ENCODE data around the gene HSP90AB1.

DNA sequence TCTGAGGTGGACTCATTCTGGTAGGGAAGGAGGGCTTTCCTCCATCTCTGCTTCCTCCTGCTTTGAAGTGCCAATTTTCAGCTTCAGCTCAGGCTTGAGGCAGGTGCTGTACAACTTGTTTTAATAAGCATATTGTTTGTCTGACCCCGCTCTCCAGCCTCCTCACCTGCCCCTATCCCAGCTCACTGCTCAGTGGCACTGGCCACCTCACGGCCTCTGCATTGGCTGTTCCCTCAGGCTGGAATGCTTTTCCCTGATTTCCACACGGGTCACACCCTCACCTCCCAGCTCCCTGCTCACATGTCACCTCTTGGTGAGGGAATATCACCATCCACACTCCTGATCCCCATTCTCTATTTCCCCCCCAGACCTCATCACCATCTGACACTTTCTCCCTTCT, 52.0 kb downstream of the HSP90AB1 start:
- TF ChIP-seq, protein P1, sequence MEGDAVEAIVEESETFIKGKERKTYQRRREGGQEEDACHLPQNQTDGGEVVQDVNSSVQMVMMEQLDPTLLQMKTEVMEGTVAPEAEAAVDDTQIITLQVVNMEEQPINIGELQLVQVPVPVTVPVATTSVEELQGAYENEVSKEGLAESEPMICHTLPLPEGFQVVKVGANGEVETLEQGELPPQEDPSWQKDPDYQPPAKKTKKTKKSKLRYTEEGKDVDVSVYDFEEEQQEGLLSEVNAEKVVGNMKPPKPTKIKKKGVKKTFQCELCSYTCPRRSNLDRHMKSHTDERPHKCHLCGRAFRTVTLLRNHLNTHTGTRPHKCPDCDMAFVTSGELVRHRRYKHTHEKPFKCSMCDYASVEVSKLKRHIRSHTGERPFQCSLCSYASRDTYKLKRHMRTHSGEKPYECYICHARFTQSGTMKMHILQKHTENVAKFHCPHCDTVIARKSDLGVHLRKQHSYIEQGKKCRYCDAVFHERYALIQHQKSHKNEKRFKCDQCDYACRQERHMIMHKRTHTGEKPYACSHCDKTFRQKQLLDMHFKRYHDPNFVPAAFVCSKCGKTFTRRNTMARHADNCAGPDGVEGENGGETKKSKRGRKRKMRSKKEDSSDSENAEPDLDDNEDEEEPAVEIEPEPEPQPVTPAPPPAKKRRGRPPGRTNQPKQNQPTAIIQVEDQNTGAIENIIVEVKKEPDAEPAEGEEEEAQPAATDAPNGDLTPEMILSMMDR (IDR thresholded peaks at IDR 0.05): no peak
- TF ChIP-seq POLR2A (IDR thresholded peaks at IDR 0.05): no peak

Measured in heart left ventricle (tissue), 13 donors.